K562 (cell line): ENCODE measurements around the gene XPOT.

Experiments
- BRCA1 ChIP-seq, 2 experiments: fragments of 450-650 bp in 1 of 2; sonication (generic) in 1 of 2; formaldehyde crosslinking in 1 of 2; IDR thresholded peaks; 2 replicates each; pipeline versions ENCODE4 v1.5.0 to v1.6.1; 2017 to 2020; ENCODE audit warnings: mild to moderate bottlenecking in 1 of 2, missing genetic modification reagents in 1 of 2
- EGR1 ChIP-seq: fragments of 450-650 bp; conservative IDR thresholded peaks from 2 replicates; pipeline ENCODE4 v1.6.1; 2017; ENCODE audit warnings: mild to moderate bottlenecking
- EP300 ChIP-seq: IDR thresholded peaks from 2 replicates; pipeline ENCODE4 v1.6.1; 2012; ENCODE audit warnings: low read length, improper control_type of control experiment
- MLX ChIP-seq, 2 experiments: fragments of 450-650 bp in 1 of 2; sonication (generic) in 1 of 2; formaldehyde crosslinking; conservative IDR thresholded peaks; 2 replicates each; pipeline versions ENCODE4 v1.4.0 to v1.8.1; 2020 to 2022; ENCODE audit warnings: mild to moderate bottlenecking in 1 of 2, missing genetic modification reagents in 1 of 2
- ZNF24 ChIP-seq: fragments of 450-650 bp; IDR thresholded peaks from 2 replicates; pipeline ENCODE4 v1.6.1; 2016
- ZNF699 ChIP-seq: fragments of 250-450 bp; sonication (Bioruptor Pico); IDR thresholded peaks from 2 replicates; pipeline ENCODE4 v1.8.0; 2021; ENCODE audit warnings: mild to moderate bottlenecking, moderate library complexity; ENCODE audit not compliant: insufficient replicate concordance
- ZNF75A ChIP-seq: fragments of 450-650 bp; formaldehyde crosslinking; IDR thresholded peaks from 2 replicates; pipeline ENCODE4 v1.4.0; 2020; ENCODE audit warnings: mild to moderate bottlenecking
- TF ChIP-seq, protein P1 (sequence below), 3 experiments: IDR thresholded peaks in 2 of 3; conservative IDR thresholded peaks in 1 of 3; 2 replicates each; pipeline ENCODE4 v1.5.1; 2011 to 2012; ENCODE audit warnings: low read length in 3 of 3, mild to moderate bottlenecking in 3 of 3, control low read depth in 2 of 3, improper control_type of control experiment in 1 of 3, inconsistent platforms in 1 of 3, low read depth in 1 of 3, mixed read lengths in 1 of 3, moderate library complexity in 1 of 3; ENCODE audit not compliant: insufficient read depth in 2 of 3

DNA sequence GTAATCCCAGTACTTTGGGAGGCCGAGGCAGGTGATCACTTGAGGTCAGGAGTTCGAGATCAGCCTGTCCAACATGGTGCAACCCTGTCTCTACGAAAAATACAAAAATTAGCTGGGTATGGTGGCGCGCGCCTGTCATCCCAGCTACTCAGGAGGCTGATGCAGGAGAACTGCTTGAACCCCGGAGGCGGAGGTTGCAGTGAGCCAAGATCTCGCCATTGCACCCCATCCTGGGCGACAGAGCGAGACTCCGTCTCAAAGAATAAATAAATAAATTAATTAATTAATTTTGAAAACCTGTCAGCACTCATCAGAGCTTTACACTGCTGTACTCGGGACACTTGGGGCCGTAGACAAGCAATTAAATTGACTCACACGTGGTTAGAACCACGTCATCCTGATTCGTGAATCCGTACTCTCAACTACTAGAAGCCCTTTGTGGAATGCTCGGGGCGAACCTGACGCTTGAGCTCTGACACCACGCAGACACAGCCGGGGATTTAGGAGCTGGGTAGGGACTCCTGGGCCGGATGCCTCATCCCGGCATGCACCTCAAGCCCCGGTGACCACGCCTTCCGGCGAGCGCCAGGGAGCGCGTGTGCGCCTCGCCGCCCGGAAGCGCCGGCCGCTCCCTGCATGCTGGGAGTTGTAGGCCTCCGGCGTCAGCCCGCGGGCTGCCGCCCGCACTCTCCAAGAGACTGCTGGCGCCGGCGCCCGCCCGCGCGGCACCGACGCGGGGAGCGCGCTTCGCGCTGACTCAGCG lies at the start of gene XPOT:
- TF ChIP-seq, protein P1, sequence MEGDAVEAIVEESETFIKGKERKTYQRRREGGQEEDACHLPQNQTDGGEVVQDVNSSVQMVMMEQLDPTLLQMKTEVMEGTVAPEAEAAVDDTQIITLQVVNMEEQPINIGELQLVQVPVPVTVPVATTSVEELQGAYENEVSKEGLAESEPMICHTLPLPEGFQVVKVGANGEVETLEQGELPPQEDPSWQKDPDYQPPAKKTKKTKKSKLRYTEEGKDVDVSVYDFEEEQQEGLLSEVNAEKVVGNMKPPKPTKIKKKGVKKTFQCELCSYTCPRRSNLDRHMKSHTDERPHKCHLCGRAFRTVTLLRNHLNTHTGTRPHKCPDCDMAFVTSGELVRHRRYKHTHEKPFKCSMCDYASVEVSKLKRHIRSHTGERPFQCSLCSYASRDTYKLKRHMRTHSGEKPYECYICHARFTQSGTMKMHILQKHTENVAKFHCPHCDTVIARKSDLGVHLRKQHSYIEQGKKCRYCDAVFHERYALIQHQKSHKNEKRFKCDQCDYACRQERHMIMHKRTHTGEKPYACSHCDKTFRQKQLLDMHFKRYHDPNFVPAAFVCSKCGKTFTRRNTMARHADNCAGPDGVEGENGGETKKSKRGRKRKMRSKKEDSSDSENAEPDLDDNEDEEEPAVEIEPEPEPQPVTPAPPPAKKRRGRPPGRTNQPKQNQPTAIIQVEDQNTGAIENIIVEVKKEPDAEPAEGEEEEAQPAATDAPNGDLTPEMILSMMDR (IDR thresholded peaks at IDR 0.05 in 2 of 3, conservative IDR thresholded peaks at IDR 0.05 in 1 of 3; ENCODE audit: insufficient read depth in 2 of 3, low read depth in 1 of 3, low read length in 3 of 3): no peak
- no peak for TF ChIP-seq ZNF75A (CRISPR knock-in tag)
- no peak for TF ChIP-seq MLX (CRISPR knock-in tag; conservative IDR thresholded peaks at IDR 0.05)
- TF ChIP-seq BRCA1 (IDR thresholded peaks at IDR 0.05): no peak
- no peak for TF ChIP-seq BRCA1 (CRISPR knock-in tag; IDR thresholded peaks at IDR 0.05)
- TF ChIP-seq EP300: no peak
- no peak for TF ChIP-seq ZNF699 (CRISPR knock-in tag)
- peak; percentile 47; the same call in 1 of the 2 replicates for TF ChIP-seq EGR1
- 0 out of 2 replicates have a peak, but pooled peaks have one; percentile 39 for TF ChIP-seq ZNF24
